HEK293 (cell line): Measurements from ENCODE around the gene LHFPL2.

Source experiments
- ATF2 ChIP-seq: fragments of 450-650 bp; formaldehyde crosslinking; IDR thresholded peaks from 2 replicates; pipeline ENCODE4 v1.5.1; 2016; ENCODE audit warnings: missing biosample characterization, missing genetic modification characterization, low read depth
- BCL11B ChIP-seq: fragments of 450-650 bp; formaldehyde crosslinking; IDR thresholded peaks from 2 replicates; pipeline ENCODE4 v1.5.1; 2016; ENCODE audit warnings: low read depth, missing biosample characterization, missing genetic modification characterization
- GFI1B ChIP-seq: fragments of 450-650 bp; formaldehyde crosslinking; IDR thresholded peaks from 2 replicates; pipeline ENCODE4 v1.5.1; 2016; ENCODE audit warnings: missing biosample characterization, missing genetic modification characterization
- TCF7L2 ChIP-seq: IDR thresholded peaks from 2 replicates; pipeline ENCODE4 v1.6.1; 2011; ENCODE audit warnings: low read depth, mild to moderate bottlenecking, inconsistent platforms, low read length, moderate library complexity, borderline replicate concordance
- ZFP3 ChIP-seq: fragments of 450-650 bp; formaldehyde crosslinking; IDR thresholded peaks from 2 replicates; pipeline ENCODE4 v1.5.1; 2016; ENCODE audit warnings: low read depth, missing biosample characterization, missing genetic modification characterization
- ZFP37 ChIP-seq: fragments of 450-650 bp; formaldehyde crosslinking; IDR thresholded peaks from 2 replicates; pipeline ENCODE4 v1.5.1; 2016; ENCODE audit warnings: missing biosample characterization, missing genetic modification characterization
- ZNF146 ChIP-seq: fragments of 450-650 bp; formaldehyde crosslinking; IDR thresholded peaks from 2 replicates; pipeline ENCODE4 v1.5.1; 2016; ENCODE audit warnings: missing biosample characterization, missing genetic modification characterization
- ZNF211 ChIP-seq: fragments of 450-650 bp; formaldehyde crosslinking; IDR thresholded peaks from 2 replicates; pipeline ENCODE4 v1.5.1; 2016; ENCODE audit warnings: low read depth, missing biosample characterization, missing genetic modification characterization
- ZNF24 ChIP-seq: fragments of 450-650 bp; formaldehyde crosslinking; IDR thresholded peaks from 2 replicates; pipeline ENCODE4 v1.5.1; 2016; ENCODE audit warnings: missing biosample characterization, missing genetic modification characterization
- ZNF350 ChIP-seq: fragments of 450-650 bp; formaldehyde crosslinking; IDR thresholded peaks from 2 replicates; pipeline ENCODE4 v1.5.0; 2017; ENCODE audit warnings: missing biosample characterization, mild to moderate bottlenecking, missing genetic modification characterization
- ZNF366 ChIP-seq: fragments of 450-650 bp; formaldehyde crosslinking; conservative IDR thresholded peaks from 2 replicates; pipeline ENCODE4 v1.5.1; 2016; ENCODE audit warnings: missing biosample characterization, missing genetic modification characterization
- ZNF501 ChIP-seq: fragments of 450-650 bp; formaldehyde crosslinking; IDR thresholded peaks from 2 replicates; pipeline ENCODE4 v1.5.1; 2016; ENCODE audit warnings: missing biosample characterization, missing genetic modification characterization
- ZNF514 ChIP-seq: fragments of 450-650 bp; formaldehyde crosslinking; IDR thresholded peaks from 2 replicates; pipeline ENCODE4 v1.5.1; 2016; ENCODE audit warnings: missing biosample characterization, missing genetic modification characterization
- ZNF518A ChIP-seq: fragments of 450-650 bp; formaldehyde crosslinking; conservative IDR thresholded peaks from 2 replicates; pipeline ENCODE4 v1.5.1; 2016; ENCODE audit warnings: low read depth, missing biosample characterization, missing genetic modification characterization
- ZNF529 ChIP-seq: fragments of 450-650 bp; formaldehyde crosslinking; IDR thresholded peaks from 2 replicates; pipeline ENCODE4 v1.5.1; 2017; ENCODE audit warnings: missing genetic modification characterization, missing biosample characterization; ENCODE audit not compliant: insufficient replicate concordance
- ZNF548 ChIP-seq: fragments of 450-650 bp; formaldehyde crosslinking; IDR thresholded peaks from 2 replicates; pipeline ENCODE4 v1.5.1; 2016; ENCODE audit warnings: missing biosample characterization, missing genetic modification characterization
- ZNF626 ChIP-seq: fragments of 450-650 bp; sonication (Bioruptor Pico); formaldehyde crosslinking; IDR thresholded peaks from 2 replicates; pipeline ENCODE4 v1.5.1; 2018; ENCODE audit warnings: missing biosample characterization, missing genetic modification characterization, inconsistent platforms
- ZNF692 ChIP-seq: fragments of 450-650 bp; formaldehyde crosslinking; IDR thresholded peaks from 2 replicates; pipeline ENCODE4 v1.5.1; 2016; ENCODE audit warnings: missing biosample characterization, missing genetic modification characterization
- TF ChIP-seq, protein P1 (sequence below): fragments of 450-650 bp; formaldehyde crosslinking; IDR thresholded peaks from 2 replicates; pipeline ENCODE4 v1.5.1; 2017; ENCODE audit warnings: missing biosample characterization, missing genetic modification characterization
- TF ChIP-seq, protein P2 (sequence below): fragments of 450-650 bp; formaldehyde crosslinking; conservative IDR thresholded peaks from 2 replicates; pipeline ENCODE4 v1.5.1; 2016; ENCODE audit warnings: low read depth, missing biosample characterization, missing genetic modification characterization
- TF ChIP-seq, protein P3 (sequence below): fragments of 450-650 bp; formaldehyde crosslinking; IDR thresholded peaks from 2 replicates; pipeline ENCODE4 v1.5.1; 2016; ENCODE audit warnings: missing biosample characterization, missing genetic modification characterization
- TF ChIP-seq, protein P4 (sequence below): fragments of 450-650 bp; formaldehyde crosslinking; IDR thresholded peaks from 2 replicates; pipeline ENCODE4 v1.5.1; 2016; ENCODE audit warnings: missing biosample characterization, missing genetic modification characterization, borderline replicate concordance

The LHFPL2 gene

DNA sequence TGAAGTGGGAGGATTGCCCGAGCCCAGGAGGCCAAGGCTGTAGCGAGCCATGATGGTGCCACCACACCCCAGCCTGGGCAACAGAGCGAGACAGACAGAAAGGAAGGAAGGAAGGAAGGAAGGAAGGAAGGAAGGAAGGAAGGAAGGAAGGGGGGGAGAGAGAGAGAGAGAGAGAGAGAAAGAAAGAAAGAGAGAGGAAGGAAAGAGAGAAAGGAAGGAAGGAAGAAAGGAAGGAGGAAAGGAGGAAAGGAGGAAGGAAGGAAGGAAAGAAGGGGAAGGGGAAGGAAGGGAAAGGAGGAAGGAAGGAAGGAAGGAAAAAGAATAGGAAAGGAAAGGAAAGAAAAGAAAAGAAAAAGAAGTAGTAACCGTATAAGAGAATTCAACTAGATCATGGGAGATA, 20.8 kb upstream of the LHFPL2 start (continued):
- TF ChIP-seq ZNF626 (tag by site-specific recombination) (no peak), ATF2 (tag by site-specific recombination) (no peak), BCL11B (tag by site-specific recombination) (no peak), ZFP3 (tag by site-specific recombination) (no peak), TCF7L2 (no peak), ZNF24 (tag by site-specific recombination) (no peak), ZFP37 (tag by site-specific recombination) (no peak), GFI1B (no peak), ZNF501 (no peak), ZNF366 (tag by site-specific recombination) (peak; percentile 99), ZNF514 (tag by site-specific recombination) (no peak), ZNF548 (tag by site-specific recombination) (peak; percentile 60; the same call in 1 of the 2 replicates), ZNF692 (tag by site-specific recombination) (no peak), ZNF211 (tag by site-specific recombination) (no peak; the same call in 1 of the 2 replicates), ZNF518A (tag by site-specific recombination) (no peak; the same call in 1 of the 2 replicates), ZNF529 (tag by site-specific recombination) (no peak), ZNF146 (no peak), ZNF350 (no peak)
- TF ChIP-seq, protein P1, sequence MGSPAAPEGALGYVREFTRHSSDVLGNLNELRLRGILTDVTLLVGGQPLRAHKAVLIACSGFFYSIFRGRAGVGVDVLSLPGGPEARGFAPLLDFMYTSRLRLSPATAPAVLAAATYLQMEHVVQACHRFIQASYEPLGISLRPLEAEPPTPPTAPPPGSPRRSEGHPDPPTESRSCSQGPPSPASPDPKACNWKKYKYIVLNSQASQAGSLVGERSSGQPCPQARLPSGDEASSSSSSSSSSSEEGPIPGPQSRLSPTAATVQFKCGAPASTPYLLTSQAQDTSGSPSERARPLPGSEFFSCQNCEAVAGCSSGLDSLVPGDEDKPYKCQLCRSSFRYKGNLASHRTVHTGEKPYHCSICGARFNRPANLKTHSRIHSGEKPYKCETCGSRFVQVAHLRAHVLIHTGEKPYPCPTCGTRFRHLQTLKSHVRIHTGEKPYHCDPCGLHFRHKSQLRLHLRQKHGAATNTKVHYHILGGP (tag by site-specific recombination) = no peak
- TF ChIP-seq, protein P2, sequence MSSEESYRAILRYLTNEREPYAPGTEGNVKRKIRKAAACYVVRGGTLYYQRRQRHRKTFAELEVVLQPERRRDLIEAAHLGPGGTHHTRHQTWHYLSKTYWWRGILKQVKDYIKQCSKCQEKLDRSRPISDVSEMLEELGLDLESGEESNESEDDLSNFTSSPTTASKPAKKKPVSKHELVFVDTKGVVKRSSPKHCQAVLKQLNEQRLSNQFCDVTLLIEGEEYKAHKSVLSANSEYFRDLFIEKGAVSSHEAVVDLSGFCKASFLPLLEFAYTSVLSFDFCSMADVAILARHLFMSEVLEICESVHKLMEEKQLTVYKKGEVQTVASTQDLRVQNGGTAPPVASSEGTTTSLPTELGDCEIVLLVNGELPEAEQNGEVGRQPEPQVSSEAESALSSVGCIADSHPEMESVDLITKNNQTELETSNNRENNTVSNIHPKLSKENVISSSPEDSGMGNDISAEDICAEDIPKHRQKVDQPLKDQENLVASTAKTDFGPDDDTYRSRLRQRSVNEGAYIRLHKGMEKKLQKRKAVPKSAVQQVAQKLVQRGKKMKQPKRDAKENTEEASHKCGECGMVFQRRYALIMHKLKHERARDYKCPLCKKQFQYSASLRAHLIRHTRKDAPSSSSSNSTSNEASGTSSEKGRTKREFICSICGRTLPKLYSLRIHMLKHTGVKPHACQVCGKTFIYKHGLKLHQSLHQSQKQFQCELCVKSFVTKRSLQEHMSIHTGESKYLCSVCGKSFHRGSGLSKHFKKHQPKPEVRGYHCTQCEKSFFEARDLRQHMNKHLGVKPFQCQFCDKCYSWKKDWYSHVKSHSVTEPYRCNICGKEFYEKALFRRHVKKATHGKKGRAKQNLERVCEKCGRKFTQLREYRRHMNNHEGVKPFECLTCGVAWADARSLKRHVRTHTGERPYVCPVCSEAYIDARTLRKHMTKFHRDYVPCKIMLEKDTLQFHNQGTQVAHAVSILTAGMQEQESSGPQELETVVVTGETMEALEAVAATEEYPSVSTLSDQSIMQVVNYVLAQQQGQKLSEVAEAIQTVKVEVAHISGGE (tag by site-specific recombination) = no peak
- TF ChIP-seq, protein P3, sequence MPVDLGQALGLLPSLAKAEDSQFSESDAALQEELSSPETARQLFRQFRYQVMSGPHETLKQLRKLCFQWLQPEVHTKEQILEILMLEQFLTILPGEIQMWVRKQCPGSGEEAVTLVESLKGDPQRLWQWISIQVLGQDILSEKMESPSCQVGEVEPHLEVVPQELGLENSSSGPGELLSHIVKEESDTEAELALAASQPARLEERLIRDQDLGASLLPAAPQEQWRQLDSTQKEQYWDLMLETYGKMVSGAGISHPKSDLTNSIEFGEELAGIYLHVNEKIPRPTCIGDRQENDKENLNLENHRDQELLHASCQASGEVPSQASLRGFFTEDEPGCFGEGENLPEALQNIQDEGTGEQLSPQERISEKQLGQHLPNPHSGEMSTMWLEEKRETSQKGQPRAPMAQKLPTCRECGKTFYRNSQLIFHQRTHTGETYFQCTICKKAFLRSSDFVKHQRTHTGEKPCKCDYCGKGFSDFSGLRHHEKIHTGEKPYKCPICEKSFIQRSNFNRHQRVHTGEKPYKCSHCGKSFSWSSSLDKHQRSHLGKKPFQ = 0 out of 2 replicates have a peak, but pooled peaks have one; percentile 36
- TF ChIP-seq, protein P4, sequence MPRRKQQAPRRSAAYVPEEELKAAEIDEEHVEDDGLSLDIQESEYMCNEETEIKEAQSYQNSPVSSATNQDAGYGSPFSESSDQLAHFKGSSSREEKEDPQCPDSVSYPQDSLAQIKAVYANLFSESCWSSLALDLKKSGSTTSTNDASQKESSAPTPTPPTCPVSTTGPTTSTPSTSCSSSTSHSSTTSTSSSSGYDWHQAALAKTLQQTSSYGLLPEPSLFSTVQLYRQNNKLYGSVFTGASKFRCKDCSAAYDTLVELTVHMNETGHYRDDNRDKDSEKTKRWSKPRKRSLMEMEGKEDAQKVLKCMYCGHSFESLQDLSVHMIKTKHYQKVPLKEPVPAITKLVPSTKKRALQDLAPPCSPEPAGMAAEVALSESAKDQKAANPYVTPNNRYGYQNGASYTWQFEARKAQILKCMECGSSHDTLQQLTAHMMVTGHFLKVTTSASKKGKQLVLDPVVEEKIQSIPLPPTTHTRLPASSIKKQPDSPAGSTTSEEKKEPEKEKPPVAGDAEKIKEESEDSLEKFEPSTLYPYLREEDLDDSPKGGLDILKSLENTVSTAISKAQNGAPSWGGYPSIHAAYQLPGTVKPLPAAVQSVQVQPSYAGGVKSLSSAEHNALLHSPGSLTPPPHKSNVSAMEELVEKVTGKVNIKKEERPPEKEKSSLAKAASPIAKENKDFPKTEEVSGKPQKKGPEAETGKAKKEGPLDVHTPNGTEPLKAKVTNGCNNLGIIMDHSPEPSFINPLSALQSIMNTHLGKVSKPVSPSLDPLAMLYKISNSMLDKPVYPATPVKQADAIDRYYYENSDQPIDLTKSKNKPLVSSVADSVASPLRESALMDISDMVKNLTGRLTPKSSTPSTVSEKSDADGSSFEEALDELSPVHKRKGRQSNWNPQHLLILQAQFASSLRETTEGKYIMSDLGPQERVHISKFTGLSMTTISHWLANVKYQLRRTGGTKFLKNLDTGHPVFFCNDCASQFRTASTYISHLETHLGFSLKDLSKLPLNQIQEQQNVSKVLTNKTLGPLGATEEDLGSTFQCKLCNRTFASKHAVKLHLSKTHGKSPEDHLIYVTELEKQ (tag by site-specific recombination) = no peak
